Neural progenitor cell (in vitro differentiated cells): ENCODE results near the gene ADARB2. TPM values are rescaled to one million over a fixed set of nuclear protein-coding genes. Genes with fewer than 3 reads are reported as not detected.

Source experiments
- DNase-seq: peaks from one replicate; pipeline ENCODE4 v3.0.0-alpha.2; 2016; ENCODE audit warnings: low spot score
- H2AFZ ChIP-seq: fragments of 200-600 bp; sonication (generic); replicated peaks from 2 replicates; pipeline ENCODE4 v1.6.1; 2016; ENCODE audit warnings: antibody characterized with exemption
- H3F3A ChIP-seq: fragments of 200-600 bp; sonication (generic); 2 replicates; pipeline ENCODE4 v1.6.1; 2016; ENCODE audit warnings: antibody characterized with exemption, low read depth
- H3K27ac ChIP-seq: fragments of 200-600 bp; sonication (generic); 2 replicates; pipeline ENCODE4 v1.5.1; 2016; ENCODE audit warnings: mild to moderate bottlenecking
- H3K27me3 ChIP-seq: fragments of 200-600 bp; sonication (generic); 2 replicates; pipeline ENCODE4 v1.6.1; 2016; ENCODE audit warnings: mild to moderate bottlenecking, moderate library complexity
- H3K36me3 ChIP-seq: fragments of 200-600 bp; sonication (generic); 2 replicates; pipeline ENCODE4 v1.5.1; 2016
- H3K4me1 ChIP-seq: fragments of 200-600 bp; sonication (generic); 2 replicates; pipeline ENCODE4 v1.6.1; 2016; ENCODE audit warnings: mixed run types
- H3K4me2 ChIP-seq: fragments of 200-600 bp; sonication (generic); 2 replicates; pipeline ENCODE4 v1.6.1; 2016
- H3K4me3 ChIP-seq: fragments of 200-600 bp; sonication (generic); 2 replicates; pipeline ENCODE4 v1.5.1; 2016
- H3K79me2 ChIP-seq: fragments of 200-600 bp; sonication (generic); 2 replicates; pipeline ENCODE4 v1.6.1; 2016; ENCODE audit warnings: low read depth
- H3K9ac ChIP-seq: fragments of 200-600 bp; sonication (generic); 2 replicates; pipeline ENCODE4 v1.6.1; 2016
- H3K9me3 ChIP-seq: fragments of 200-600 bp; sonication (generic); 2 replicates; pipeline ENCODE4 v1.5.1; 2016; ENCODE audit warnings: low read depth
- H4K20me1 ChIP-seq: fragments of 200-600 bp; sonication (generic); 2 replicates; pipeline ENCODE4 v1.6.1; 2016; ENCODE audit warnings: low read depth
- H3K27ac Mint-ChIP-seq: 3 replicates; pipeline ENCODE4 v1.8.0; 2021; ENCODE audit warnings: mixed read lengths
- H3K27me3 Mint-ChIP-seq: 2 replicates; pipeline ENCODE4 v1.8.0; 2022; ENCODE audit warnings: low read depth, mild to moderate bottlenecking, inconsistent platforms, moderate library complexity, mixed read lengths; ENCODE audit not compliant: insufficient read depth
- H3K36me3 Mint-ChIP-seq: 3 replicates; pipeline ENCODE4 v1.8.0; 2021; ENCODE audit warnings: mixed read lengths
- H3K4me1 Mint-ChIP-seq: 3 replicates; pipeline ENCODE4 v1.8.0; 2021; ENCODE audit warnings: mixed read lengths
- H3K4me3 Mint-ChIP-seq: 3 replicates; pipeline ENCODE4 v1.8.0; 2021; ENCODE audit warnings: mild to moderate bottlenecking, moderate library complexity, mixed read lengths
- H3K9me3 Mint-ChIP-seq: 3 replicates; pipeline ENCODE4 v1.8.0; 2020; ENCODE audit warnings: mixed read lengths
- CTCF ChIP-seq: fragments of 200-600 bp; sonication (generic); IDR thresholded peaks from 2 replicates; pipeline ENCODE4 v1.5.1; 2017; ENCODE audit warnings: antibody characterized with exemption, mild to moderate bottlenecking
- EZH2 ChIP-seq: fragments of 200-600 bp; sonication (generic); IDR thresholded peaks from 2 replicates; pipeline ENCODE4 v1.6.1; 2017; ENCODE audit warnings: antibody characterized with exemption, mild to moderate bottlenecking, moderate library complexity
- EZH2phosphoT487 ChIP-seq: fragments of 200-600 bp; sonication (generic); IDR thresholded peaks from 2 replicates; pipeline ENCODE4 v1.6.1; 2017; ENCODE audit warnings: antibody characterized with exemption
- total RNA-seq: library from RNA; depleted of rRNA; stranded (reverse); fragments of >200 nt; gene quantifications from 2 replicates; pipeline ENCODE4 v1.2.3, GENCODE V29; 2015; ENCODE audit warnings: low replicate concordance

ADARB2 gene
- total RNA-seq, 1 donor from 2014 or later, result not detected

- no peak overlapping the region for H3K4me2 ChIP-seq
- Mint-ChIP-seq H3K27ac (no peak overlapping the region), H3K36me3 (no peaks in the 10 kb centered on the region), H3K27me3 (peaks cover 7% of the 10 kb centered on the region), H3K4me1 (peaks cover 21% of the 10 kb centered on the region), H3K4me3 (no peak overlapping the region), H3K9me3 (peaks cover 2% of the 10 kb centered on the region)
- H3K27ac ChIP-seq, result no peak overlapping the region
- H2AFZ ChIP-seq, result no peak overlapping the region
- no peaks in the 10 kb centered on the region for H3K36me3 ChIP-seq
- TF ChIP-seq EZH2phosphoT487, result no peak
- no peak for TF ChIP-seq EZH2
- TF ChIP-seq CTCF, result no peak
- peaks cover 15% of the 10 kb centered on the region for H3K27me3 ChIP-seq
- no peak overlapping the region for H3K9ac ChIP-seq
- no peaks in the 10 kb centered on the region for H3F3A ChIP-seq
- H3K9me3 ChIP-seq, result no peaks in the 10 kb centered on the region
- no peak overlapping the region for H3K4me3 ChIP-seq
- H3K79me2 ChIP-seq, result no peaks in the 10 kb centered on the region
- no peaks in the 10 kb centered on the region for H4K20me1 ChIP-seq
- no peaks in the 10 kb centered on the region for H3K4me1 ChIP-seq
- no peak for DNase-seq
Measured at GRCh38 chr10:1418031-1418550, 319.2 kb downstream of the ADARB2 start.

- no peaks in the 10 kb centered on the region for H3K9me3 ChIP-seq
- Mint-ChIP-seq H3K27ac (no peak overlapping the region), H3K36me3 (no peaks in the 10 kb centered on the region)
Measured at GRCh38 chr10:1417574-1417973, 319.8 kb downstream of the ADARB2 start.

DNA sequence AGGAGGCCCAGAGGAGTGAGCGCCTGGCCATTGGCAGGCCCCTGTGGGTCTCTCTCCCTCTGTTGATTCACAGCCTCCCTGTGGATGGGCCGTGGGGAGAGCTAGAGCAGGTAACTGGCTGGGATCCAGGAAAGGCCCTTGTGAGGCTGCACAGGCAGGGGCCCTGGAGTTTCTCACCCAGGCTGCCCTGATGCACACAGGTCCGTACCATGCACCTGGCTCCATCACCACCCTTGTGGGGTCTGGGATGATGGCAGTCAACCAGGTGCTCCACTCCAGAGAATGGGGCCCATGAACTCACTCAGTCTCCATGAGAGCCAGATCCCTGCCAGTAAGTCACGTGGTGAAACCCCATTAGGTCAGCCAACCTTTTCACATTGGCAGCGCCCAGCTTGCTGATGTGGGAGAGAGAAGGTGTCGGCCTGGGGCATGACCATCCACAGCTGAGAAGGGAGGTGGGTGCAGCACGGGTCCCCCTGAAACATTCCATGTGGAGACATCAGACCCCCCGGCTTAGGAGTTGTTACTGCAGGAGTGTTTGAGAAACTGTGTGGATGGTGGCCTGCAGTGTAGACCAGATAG, 320.8 kb downstream of the ADARB2 start:
- no peak overlapping the region for H3K4me2 ChIP-seq
- no peaks in the 10 kb centered on the region for H3K4me1 ChIP-seq
- H3K27me3 Mint-ChIP-seq, result peaks cover 7% of the 10 kb centered on the region
- H3K36me3 ChIP-seq, result no peaks in the 10 kb centered on the region
- TF ChIP-seq EZH2 (no peak), EZH2phosphoT487 (no peak), CTCF (no peak)
- H3K4me1 Mint-ChIP-seq, result peaks cover 18% of the 10 kb centered on the region
- H3K36me3 Mint-ChIP-seq, result no peaks in the 10 kb centered on the region
- peaks cover 2% of the 10 kb centered on the region for H3K9me3 Mint-ChIP-seq
- no peak overlapping the region for H3K27ac Mint-ChIP-seq
- no peak overlapping the region for H3K9ac ChIP-seq
- H3K4me3 Mint-ChIP-seq, result no peak overlapping the region
- peaks cover 15% of the 10 kb centered on the region for H3K27me3 ChIP-seq
- no peaks in the 10 kb centered on the region for H4K20me1 ChIP-seq
- no peaks in the 10 kb centered on the region for H3F3A ChIP-seq
- no peaks in the 10 kb centered on the region for H3K79me2 ChIP-seq
- no peak overlapping the region for H3K4me3 ChIP-seq
- no peak overlapping the region for H3K27ac ChIP-seq
- no peak overlapping the region for H2AFZ ChIP-seq
- DNase-seq, result no peak
- H3K9me3 ChIP-seq, result no peaks in the 10 kb centered on the region

More at GRCh38 chr10:1417574-1417973, 319.8 kb downstream of the ADARB2 start:
- Histone ChIP-seq H3F3A (no peaks in the 10 kb centered on the region), H3K4me3 (no peak overlapping the region), H3K79me2 (no peaks in the 10 kb centered on the region), H3K9ac (no peak overlapping the region), H3K27ac (no peak overlapping the region), H4K20me1 (no peaks in the 10 kb centered on the region), H3K27me3 (peaks cover 15% of the 10 kb centered on the region), H3K4me2 (no peak overlapping the region), H3K4me1 (no peaks in the 10 kb centered on the region), H3K36me3 (no peaks in the 10 kb centered on the region), H2AFZ (no peak overlapping the region)
- no peak for DNase-seq
- no peak for TF ChIP-seq EZH2phosphoT487
- no peak for TF ChIP-seq CTCF
- TF ChIP-seq EZH2, result no peak
- peaks cover 21% of the 10 kb centered on the region for H3K4me1 Mint-ChIP-seq
- peaks cover 2% of the 10 kb centered on the region for H3K9me3 Mint-ChIP-seq
- peaks cover 7% of the 10 kb centered on the region for H3K27me3 Mint-ChIP-seq
- no peak overlapping the region for H3K4me3 Mint-ChIP-seq
